GM12878 (cell line): ENCODE data around the gene WDR48. TPM values are rescaled to one million over a fixed set of nuclear protein-coding genes. Genes with fewer than 3 reads are reported as not detected.

ENCODE experiments used
- ATAC-seq: fragments of 200-7000 bp; cut with Tn5 transposase; 3 replicates; pipeline ENCODE4 v1.9.1; 2020; ENCODE audit warnings: mild to moderate bottlenecking, moderate library complexity
- BruUV-seq: library from RNA; stranded (reverse); fragments of 400-500 nt; replicated peaks from 2 replicates; lab custom pipeline; 2021; lab: Mats Ljungman, UMichigan
- CTCF ChIA-PET: fragments of 300-600 bp; sonication (Branson Sonifier 250); formaldehyde crosslinking; extraction: SDS; loops from one replicate; lab custom pipeline; 2021; ENCODE audit warnings: inconsistent platforms; lab: Yijun Ruan, JAX
- POLR2A ChIA-PET: fragments of 350-600 bp; formaldehyde crosslinking; extraction: SDS; loops from one replicate; lab custom pipeline; 2021; ENCODE audit warnings: inconsistent platforms; lab: Charles Lee
- RAD21 ChIA-PET: fragments of 300-600 bp; sonication (Branson Sonifier 250); formaldehyde crosslinking; loops from one replicate; lab custom pipeline; 2023; ENCODE audit warnings: antibody characterized with exemption; ENCODE audit not compliant: unreplicated experiment; lab: Charles Lee
- SMC1A ChIA-PET: fragments of 300-600 bp; sonication (Branson Sonifier 250); formaldehyde crosslinking; loops from one replicate; lab custom pipeline; 2023; ENCODE audit not compliant: unreplicated experiment, uncharacterized antibody; lab: Charles Lee
- DNase-seq: peaks from one replicate; pipeline ENCODE4 v3.0.0-alpha.2; 2011; ENCODE audit warnings: low read depth, low spot score
- FAIRE-seq: peaks from 3 replicates; lab custom pipeline; 2011; peaks lifted over from hg19 to GRCh38; lab: Jason Lieb, UNC
- H2AFZ ChIP-seq: 2 replicates; pipeline ENCODE4 v1.6.0; 2011; ENCODE audit warnings: low read depth, low read length, control low read depth; ENCODE audit not compliant: control insufficient read depth
- H3K27ac ChIP-seq: 2 replicates; pipeline ENCODE4 v1.5.1; 2011; ENCODE audit warnings: control low read depth; ENCODE audit not compliant: control insufficient read depth, insufficient read depth
- H3K27me3 ChIP-seq, 2 experiments: replicated peaks in 1 of 2; 2 replicates each; pipeline versions ENCODE4 v1.6.0 to v1.6.1; 2011; ENCODE audit warnings: low read length in 1 of 2; ENCODE audit not compliant: control insufficient read depth in 2 of 2, insufficient read depth in 2 of 2
- H3K36me3 ChIP-seq, 2 experiments: 2 replicates each; pipeline ENCODE4 v1.5.1; 2011; ENCODE audit warnings: low read length in 1 of 2; ENCODE audit not compliant: control insufficient read depth in 2 of 2, insufficient read depth in 2 of 2
- H3K4me1 ChIP-seq: 2 replicates; pipeline ENCODE4 v1.6.1; 2011; ENCODE audit warnings: mild to moderate bottlenecking, low read length, moderate library complexity, mixed read lengths; ENCODE audit not compliant: control insufficient read depth, insufficient read depth
- H3K4me2 ChIP-seq: 2 replicates; pipeline ENCODE4 v1.6.0; 2011; ENCODE audit warnings: control low read depth; ENCODE audit not compliant: control insufficient read depth, insufficient read depth
- H3K4me3 ChIP-seq: fragments of 200-600 bp; sonication (generic); 2 replicates; pipeline ENCODE4 v1.5.1; 2016
- H3K79me2 ChIP-seq: 2 replicates; pipeline ENCODE4 v1.6.0; 2011; ENCODE audit warnings: low read length; ENCODE audit not compliant: control insufficient read depth, insufficient read depth
- H3K9ac ChIP-seq: 2 replicates; pipeline ENCODE4 v1.8.0; 2011; ENCODE audit warnings: low read length, control low read depth, mixed read lengths; ENCODE audit not compliant: control insufficient read depth, insufficient read depth
- H3K9me3 ChIP-seq: replicated peaks from 3 replicates; pipeline ENCODE4 v1.5.1; 2011; ENCODE audit warnings: mild to moderate bottlenecking, low read length; ENCODE audit not compliant: control insufficient read depth, insufficient read depth
- H4K20me1 ChIP-seq: 2 replicates; pipeline ENCODE4 v1.6.0; 2011; ENCODE audit not compliant: control insufficient read depth, insufficient read depth
- ATF3 ChIP-seq: IDR thresholded peaks from 2 replicates; pipeline ENCODE4 v1.6.1; 2011; ENCODE audit warnings: low read depth, mild to moderate bottlenecking, low read length, moderate library complexity, borderline replicate concordance; ENCODE audit errors: extremely low read depth
- ATF7 ChIP-seq: fragments of 450-650 bp; IDR thresholded peaks from 2 replicates; pipeline ENCODE4 v1.6.1; 2016; ENCODE audit warnings: low read depth, mild to moderate bottlenecking
- CBFB ChIP-seq: IDR thresholded peaks from 2 replicates; pipeline ENCODE4 v1.6.1; 2016; ENCODE audit warnings: antibody characterized with exemption, low read depth
- IKZF1 ChIP-seq: fragments of 450-650 bp; conservative IDR thresholded peaks from 2 replicates; pipeline ENCODE4 v1.6.1; 2017; ENCODE audit warnings: antibody characterized with exemption, mild to moderate bottlenecking
- KAT2A ChIP-seq: conservative IDR thresholded peaks from 2 replicates; pipeline ENCODE4 v1.6.1; 2011; ENCODE audit warnings: low read depth, low read length; ENCODE audit not compliant: control insufficient read depth
- MYB ChIP-seq: fragments of 150-350 bp; IDR thresholded peaks from 2 replicates; pipeline ENCODE4 v1.6.1; 2014; ENCODE audit warnings: mild to moderate bottlenecking, low read depth, low read length, borderline replicate concordance
- PAX8 ChIP-seq: fragments of 450-650 bp; IDR thresholded peaks from 2 replicates; pipeline ENCODE4 v1.6.1; 2017; ENCODE audit warnings: mild to moderate bottlenecking, moderate library complexity
- RBBP5 ChIP-seq: fragments of 200-600 bp; sonication (generic); conservative IDR thresholded peaks from 2 replicates; pipeline ENCODE4 v1.6.1; 2016
- SIX5 ChIP-seq: IDR thresholded peaks from 2 replicates; pipeline ENCODE4 v1.6.1; 2011; ENCODE audit warnings: mild to moderate bottlenecking, low read depth, low read length, moderate library complexity; ENCODE audit not compliant: severe bottlenecking
- SMAD5 ChIP-seq: IDR thresholded peaks from 2 replicates; pipeline ENCODE4 v1.6.1; 2016; ENCODE audit warnings: antibody characterized with exemption, low read depth
- SPI1 ChIP-seq: IDR thresholded peaks from 2 replicates; pipeline ENCODE4 v1.6.1; 2011; ENCODE audit warnings: low read depth, mild to moderate bottlenecking, low read length, moderate library complexity, borderline replicate concordance; ENCODE audit not compliant: insufficient read depth
- SRF ChIP-seq, 2 experiments: IDR thresholded peaks; 2 replicates each; pipeline ENCODE4 v1.6.1; 2011; ENCODE audit warnings: low read depth in 2 of 2, low read length in 2 of 2, mild to moderate bottlenecking in 1 of 2, moderate library complexity in 1 of 2
- WGBS: methylation state at CpG from one replicate; pipeline ENCODE4 v1.1.6; 2016; ENCODE audit warnings: low lambda C conversion rate; ENCODE audit not compliant: insufficient replicate concordance, insufficient coverage; ENCODE audit errors: missing lambda C conversion rate; 5-methylcytosine and 5-hydroxymethylcytosine counted together
- in situ Hi-C: fragments of 300-500 bp; cut with MboI; formaldehyde crosslinking; loops from 9 replicates; pipeline ENCODE4 v1.14.3; 2018; ENCODE audit warnings: mixed read lengths
- intact Hi-C: fragments of 100-400 bp; cut with micrococcal nuclease; formaldehyde crosslinking; loops from one replicate; pipeline ENCODE4 v1.14.2; 2022; ENCODE audit not compliant: unreplicated experiment
- polyA plus RNA-seq, 11 experiments: library from polyadenylated mRNA; depleted of rRNA in 4 of 11; unstranded in 6 of 11; stranded (reverse) in 5 of 11; fragments of >200 nt; fragmentation: Nextera tagmentation in 4 of 11; fragmentation: Illumina TruSeq in 1 of 11; extraction: Ambion mirVana in 4 of 11; extraction: Trizol in 1 of 11; gene quantifications; 1 replicate in 1 of 11; 2 replicates in 10 of 11; pipeline versions ENCODE4 v1.2.1 to v1.2.3, GENCODE V29; 2011 to 2016; ENCODE audit warnings: inconsistent platforms in 2 of 11, missing spikeins in 2 of 11, low read depth in 1 of 11
- total RNA-seq, 4 experiments: library from RNA; depleted of rRNA in 3 of 4; stranded (reverse); fragments of >200 nt in 3 of 4; fragmentation: Illumina TruSeq in 1 of 4; extraction: Trizol in 1 of 4; gene quantifications; 2 replicates each; pipeline versions ENCODE4 v1.2.1 to v1.2.3, GENCODE V29; 2013 to 2021

The WDR48 gene
- total and polyA plus RNA-seq, 10 of the 15 experiments (the other 5 are each of a cell fraction or from before 2014, with no cell fraction given) = 16.8 to 43.8 (median 29.0) TPM

- no peak overlapping the region for H3K27ac ChIP-seq
- H3K79me2 ChIP-seq = no peaks in the 10 kb centered on the region
- no peaks in the 10 kb centered on the region for H3K9me3 ChIP-seq
- CTCF ChIA-PET = interaction anchor here (0.6 kb wide), 1 partner anchor 287 kb away, joined by 3 read pairs; no protein-coding TSS in a partner anchor
- BruUV-seq = TSS peak; percentile 42
- H4K20me1 ChIP-seq = no peaks in the 10 kb centered on the region
- no peaks in the 10 kb centered on the region for H3K4me1 ChIP-seq
- ATAC-seq = no peak
- H3K27me3 ChIP-seq = no peaks in the 10 kb centered on the region
- no peak overlapping the region for H3K4me3 ChIP-seq
- TF ChIP-seq RBBP5 = no peak
- TF ChIP-seq SRF (IDR thresholded peaks at IDR 0.05; ENCODE audit: low read depth in 2 of 2, low read length in 2 of 2) = no peak
- no peak for TF ChIP-seq KAT2A
- TF ChIP-seq CBFB = no peak
- no peak for TF ChIP-seq SIX5
- no peak for TF ChIP-seq SPI1
- TF ChIP-seq ATF7 = no peak
- no peak for TF ChIP-seq IKZF1
- TF ChIP-seq SMAD5 = no peak
- no peak for TF ChIP-seq MYB
- TF ChIP-seq PAX8 = no peak
- TF ChIP-seq ATF3 = no peak
- TF ChIP-seq, all 136 proteins: peak for 0
- in situ Hi-C loops (no loop called here), intact Hi-C loops (no loop called here)
- POLR2A ChIA-PET = no interaction called here
- SMC1A ChIA-PET = interaction anchor here (1.2 kb wide), 1 partner anchor 191 kb away, joined by 6 read pairs; no protein-coding TSS in a partner anchor
- peaks cover 24 to 33% of the 10 kb centered on the region in 2 experiments; a peak in 3 of 4 replicates for H3K36me3 ChIP-seq
- DNase-seq (no peak), FAIRE-seq (no peak)
- 94% methylated on average over 3 of the region's 3 CpGs for WGBS
- no peak overlapping the region for H3K9ac ChIP-seq
- no peak overlapping the region for H3K4me2 ChIP-seq
- no peak overlapping the region for H2AFZ ChIP-seq
- RAD21 ChIA-PET = no interaction called here
These were observed 45.0 kb downstream of the WDR48 start for GRCh38 chr3:39096775-39097174.
